ENCODE measurements around the gene SAMSN1. TPM values are rescaled to one million over a fixed set of nuclear protein-coding genes. Genes with fewer than 3 reads are reported as not detected.

The SAMSN1 gene
- total RNA-seq, 1 donor from 2014 or later = 115 TPM

DNA sequence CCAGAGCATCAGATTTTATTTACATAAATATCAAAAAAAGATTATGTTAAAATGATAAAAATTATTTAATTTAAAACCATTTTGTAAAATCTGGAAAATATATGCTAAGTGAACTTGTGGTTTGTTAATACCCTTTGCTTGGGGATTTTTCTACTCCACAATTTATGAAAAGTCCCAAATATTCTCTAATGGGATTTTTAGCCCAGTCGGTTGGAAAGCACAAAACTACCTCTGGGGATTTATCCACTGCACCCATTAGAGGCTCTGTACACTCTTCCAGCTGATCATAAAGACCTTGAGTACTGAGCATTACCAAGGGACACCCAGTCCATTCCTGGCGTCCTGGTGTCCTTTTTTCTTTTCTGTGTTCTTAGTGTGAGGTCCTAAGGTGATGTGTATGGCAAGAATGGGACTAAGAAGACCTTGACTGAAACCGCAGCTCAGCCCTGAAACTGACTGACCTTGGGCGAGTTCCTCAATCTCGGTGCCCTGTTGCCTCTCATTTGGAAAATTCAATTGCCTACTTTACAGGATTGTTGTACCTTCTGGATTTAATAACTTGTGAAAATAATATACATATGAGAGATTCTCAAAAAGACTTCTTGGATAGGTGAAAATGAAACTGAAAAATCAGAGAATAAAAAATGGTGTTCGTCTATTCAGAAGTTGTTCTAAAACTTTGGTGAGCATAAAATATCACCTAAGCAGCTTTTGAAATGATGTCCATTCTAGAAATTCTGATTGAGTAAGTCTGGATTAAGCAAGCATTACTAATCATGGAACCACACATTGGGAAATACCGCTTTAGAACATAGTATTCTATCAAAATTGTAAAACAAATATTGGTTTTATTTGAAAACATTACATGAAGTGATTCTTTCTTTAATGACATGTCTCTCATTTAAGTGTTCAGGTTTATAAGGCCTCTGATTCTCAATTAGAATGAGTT, 21.5 kb upstream of the SAMSN1 start:
- intact Hi-C loops (cut with micrococcal nuclease) = no loop called here

DNA sequence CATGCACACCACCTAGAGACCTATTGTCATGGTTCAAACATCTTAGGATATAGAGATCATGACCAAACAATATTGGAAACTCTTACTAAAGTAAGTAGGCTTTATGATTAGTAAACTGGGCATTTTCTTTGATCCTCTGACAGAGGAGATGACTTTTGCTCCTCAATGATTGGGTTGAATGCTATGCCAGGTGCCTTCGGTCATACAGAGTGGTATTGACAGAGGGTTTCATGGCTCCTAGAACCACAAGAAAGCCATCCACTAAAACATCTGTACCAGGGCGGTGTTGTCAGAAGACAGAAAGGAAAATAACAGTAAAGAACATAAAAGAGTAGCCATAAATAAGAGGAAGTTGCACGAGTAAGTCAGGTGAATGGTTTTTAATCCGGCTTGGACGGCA, 20.8 kb upstream of the SAMSN1 start:
- intact Hi-C loops (cut with micrococcal nuclease) = no loop called here

DNA sequence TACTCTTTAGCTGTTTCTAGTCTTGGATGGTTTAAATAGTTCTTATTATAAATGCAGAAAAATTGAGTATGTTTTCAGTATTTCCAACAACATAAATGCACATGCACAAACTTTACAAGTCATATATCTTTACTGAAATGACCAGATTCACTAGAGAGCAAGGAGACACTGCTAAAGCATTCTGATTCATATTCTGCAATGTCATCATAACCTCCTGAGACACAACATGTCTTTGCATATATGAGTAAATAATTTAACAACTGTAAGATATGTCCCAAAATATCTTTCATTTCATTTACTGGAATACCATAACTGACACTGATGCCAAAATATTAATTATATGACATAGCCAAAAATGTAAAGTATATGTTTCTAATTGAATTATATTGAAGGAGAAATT, 16.8 kb upstream of the SAMSN1 start:
- intact Hi-C loops (cut with micrococcal nuclease) = no loop called here

DNA sequence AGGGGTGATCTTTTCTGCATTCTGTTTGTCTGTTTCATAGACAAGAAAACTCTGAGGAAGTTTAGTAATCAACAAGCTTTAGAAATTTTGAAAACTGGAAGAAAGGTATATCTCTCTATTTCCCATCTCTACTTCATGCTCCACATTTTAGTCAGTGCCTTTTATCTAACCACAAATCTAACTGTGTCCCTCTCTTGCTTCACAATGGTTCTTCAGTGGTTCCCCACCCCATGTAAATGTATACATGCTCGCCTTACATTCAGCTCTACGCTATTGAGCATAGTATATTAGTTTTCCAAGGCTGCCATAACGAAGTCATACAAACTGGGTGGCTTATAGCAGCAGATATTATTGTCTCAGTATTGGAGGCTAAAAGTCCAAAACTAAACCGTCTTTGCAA, 14.4 kb upstream of the SAMSN1 start:
- intact Hi-C loops (cut with micrococcal nuclease) = loop anchor here (2.0 kb wide), 1 partner anchor 14 kb away; the partner anchor contains the start of gene SAMSN1

DNA sequence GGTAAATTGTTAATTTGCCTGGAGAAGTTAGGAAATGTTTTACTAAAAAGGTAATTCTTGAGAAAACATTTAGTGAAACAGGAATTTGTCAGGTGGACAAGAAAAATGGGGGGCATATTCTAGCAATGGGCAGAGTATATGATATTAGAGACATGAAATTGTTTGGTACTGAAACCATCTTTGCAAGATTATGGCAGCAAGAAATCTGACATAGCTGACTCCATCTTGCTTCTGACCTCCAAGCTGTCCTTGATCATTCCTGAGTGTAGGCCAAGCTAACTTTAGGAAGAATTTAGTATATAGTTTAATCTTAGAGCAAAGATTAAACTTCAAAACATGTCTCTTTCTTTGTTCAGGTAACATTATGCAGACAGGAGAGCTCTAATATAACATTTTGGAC, 14.0 kb upstream of the SAMSN1 start:
- intact Hi-C loops (cut with micrococcal nuclease) = loop anchor here (2.0 kb wide), 1 partner anchor 13 kb away; the partner anchor contains the start of gene SAMSN1

DNA sequence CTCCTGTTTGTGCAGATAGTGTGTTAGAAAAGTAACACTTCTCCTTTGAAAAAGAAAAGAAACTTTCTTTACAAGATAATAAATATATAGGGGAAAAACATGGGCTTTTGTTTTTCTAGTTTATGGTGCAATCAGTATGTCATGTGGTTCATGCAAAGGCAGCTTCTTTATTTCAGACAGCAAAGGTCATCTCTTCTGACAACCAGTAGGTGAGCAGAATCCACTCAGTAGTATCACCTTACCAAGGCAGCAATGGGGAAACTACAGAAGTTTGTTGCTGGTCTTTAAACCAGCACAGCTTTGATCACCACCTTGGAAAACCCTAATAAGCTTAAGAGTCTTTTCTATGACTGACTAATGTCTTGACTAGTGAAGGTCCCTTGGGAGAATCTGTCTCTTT, 13.0 kb upstream of the SAMSN1 start:
- intact Hi-C loops (cut with micrococcal nuclease) = no loop called here

DNA sequence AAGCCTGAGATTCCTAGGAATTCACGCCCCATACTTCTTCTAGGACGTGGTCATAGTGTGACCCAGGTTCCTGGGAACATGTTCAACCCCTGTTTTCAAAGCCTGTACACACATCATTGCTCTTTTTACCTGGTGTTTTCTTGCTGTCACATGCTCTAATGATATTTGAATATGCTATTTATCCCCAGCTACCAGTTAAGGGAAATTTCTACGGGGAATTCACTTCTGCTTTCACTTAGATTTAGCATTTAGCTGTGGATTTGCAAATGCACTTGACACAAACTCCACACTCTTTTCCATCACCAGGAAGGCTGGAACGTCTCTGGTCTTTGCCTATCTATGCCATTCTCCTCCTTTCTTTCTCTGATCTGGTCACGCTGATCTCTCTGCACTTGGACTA, 11.3 kb upstream of the SAMSN1 start:
- intact Hi-C loops (cut with micrococcal nuclease) = no loop called here

DNA sequence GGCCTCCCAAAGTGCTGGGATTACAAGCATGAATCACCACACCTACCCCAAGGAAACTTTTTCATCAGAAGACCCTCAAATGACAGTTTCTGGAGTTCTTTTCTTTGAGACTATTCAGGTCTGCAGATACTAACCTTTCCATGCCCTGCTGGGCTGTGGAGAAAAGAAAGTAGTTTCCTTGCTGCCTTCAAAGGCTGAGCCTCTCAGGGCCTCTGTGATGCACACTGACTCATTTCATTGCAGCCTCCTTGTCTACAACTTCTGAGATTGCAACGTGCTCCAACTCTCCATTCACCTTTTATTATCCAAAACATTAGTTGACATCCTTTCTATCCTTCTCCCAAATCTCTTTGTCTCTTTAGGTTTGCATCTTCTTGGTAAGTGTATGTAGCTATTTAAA, 8.8 kb upstream of the SAMSN1 start:
- intact Hi-C loops (cut with micrococcal nuclease) = no loop called here

DNA sequence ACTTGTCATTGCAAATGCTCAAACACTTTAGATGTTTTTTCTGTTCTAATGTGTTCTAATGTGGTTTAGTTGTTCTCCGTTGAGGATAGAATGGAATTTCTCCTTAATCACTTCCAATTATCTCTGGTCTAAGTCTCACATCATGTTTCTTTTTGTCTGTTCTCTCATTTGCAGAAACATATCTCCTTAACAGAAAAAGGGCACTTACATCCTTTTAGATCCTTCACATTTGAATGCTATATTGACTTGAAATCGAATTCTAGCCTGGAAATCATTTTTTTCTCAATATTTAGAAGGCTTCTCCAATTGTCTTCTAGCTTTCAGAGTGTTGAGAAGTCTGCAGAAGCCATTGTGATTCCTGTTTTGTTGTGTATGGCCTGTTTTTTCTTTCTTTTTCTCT, 7.3 kb upstream of the SAMSN1 start:
- intact Hi-C loops (cut with micrococcal nuclease) = no loop called here

DNA sequence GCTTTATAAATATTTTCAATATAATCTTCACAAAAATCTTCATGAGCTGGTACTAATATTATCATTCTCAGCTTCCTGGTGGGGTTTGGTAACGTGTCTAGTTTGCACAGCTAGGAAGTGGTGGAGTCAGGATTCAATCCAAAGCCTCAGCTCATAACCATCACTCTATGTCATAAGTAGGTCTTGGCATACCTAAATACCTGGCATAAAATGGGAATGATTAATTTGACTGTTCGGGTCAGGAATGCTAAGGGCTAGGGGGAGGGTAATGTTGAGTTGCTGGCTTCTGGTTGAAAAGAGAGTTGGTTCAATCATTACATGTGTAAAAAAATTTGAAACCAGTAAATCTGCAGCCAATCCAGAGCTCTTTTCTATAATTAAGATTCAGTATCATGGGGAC, 5.6 kb upstream of the SAMSN1 start:
- intact Hi-C loops (cut with micrococcal nuclease) = no loop called here

DNA sequence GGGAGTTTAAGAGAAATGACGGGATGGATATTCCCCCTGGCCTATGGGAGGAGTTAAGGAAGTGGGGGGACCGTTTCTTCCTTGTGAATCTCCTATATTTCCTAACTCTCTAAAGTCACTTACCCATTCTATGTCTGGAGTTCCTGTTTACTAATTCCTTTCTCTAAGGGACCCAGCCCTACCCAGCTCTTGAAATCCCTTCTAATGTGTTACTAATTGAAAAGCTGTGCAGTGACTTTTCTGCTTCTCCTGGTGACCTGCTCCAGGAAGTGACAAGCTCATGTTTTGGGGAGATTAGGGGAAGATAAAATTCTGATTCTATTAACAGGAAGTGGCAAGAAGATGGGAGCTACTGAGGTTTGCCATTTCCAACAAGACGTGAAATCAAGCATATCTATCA, 4.0 kb upstream of the SAMSN1 start:
- intact Hi-C loops (cut with micrococcal nuclease) = no loop called here

DNA sequence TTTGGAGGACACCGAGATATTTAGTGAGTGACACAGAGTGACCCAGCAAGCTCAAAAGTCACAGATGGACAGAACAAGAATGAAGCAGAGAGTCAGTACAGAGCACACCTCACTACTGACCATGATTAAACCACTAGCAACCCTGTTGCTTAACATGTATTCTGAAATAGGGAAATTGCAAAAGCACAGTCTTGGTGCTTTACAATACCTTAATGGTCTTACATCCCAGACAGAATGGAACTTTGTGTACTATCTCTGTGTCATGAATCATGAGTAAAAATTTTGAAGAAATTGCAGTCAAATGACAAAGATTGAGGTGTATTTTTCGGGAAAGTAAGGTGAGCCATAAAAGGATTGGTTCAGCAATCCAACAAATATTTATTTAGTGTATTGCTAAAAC, 2.7 kb upstream of the SAMSN1 start:
- intact Hi-C loops (cut with micrococcal nuclease) = loop anchor here (1.0 to 10.0 kb wide), 4 partner anchors 8 to 1184 kb away; no protein-coding TSS in a partner anchor

DNA sequence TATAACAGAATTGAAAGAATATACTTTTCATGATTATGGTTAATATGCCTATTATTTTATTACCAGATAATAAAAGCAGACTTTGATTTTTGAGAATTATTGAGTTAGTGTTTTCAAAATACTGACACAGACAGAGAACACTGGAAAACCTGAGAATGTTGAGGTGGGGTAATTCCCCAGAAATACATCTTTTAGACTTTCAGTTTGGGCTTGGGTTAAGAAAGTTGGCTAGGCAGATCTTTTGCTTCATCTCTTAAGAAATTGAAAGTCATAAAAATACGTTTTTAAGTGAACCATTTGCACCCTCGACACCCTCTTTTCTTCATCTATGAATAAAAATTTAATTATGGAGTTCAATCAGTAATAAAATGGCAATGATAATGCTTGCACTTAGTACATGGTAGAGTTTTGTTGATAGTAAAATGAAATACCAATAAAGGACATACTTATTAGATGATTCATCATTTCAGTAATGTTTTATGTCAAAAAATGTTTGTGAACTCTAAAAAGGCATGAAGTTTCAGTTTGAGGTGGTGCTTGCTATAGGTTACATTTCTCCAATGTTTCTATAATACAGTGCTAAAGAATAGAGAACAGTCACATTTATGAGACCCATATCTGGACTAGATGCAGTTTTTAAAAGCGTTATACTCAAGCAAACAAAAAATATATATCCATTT, 1.9 kb upstream of the SAMSN1 start:
- intact Hi-C loops (cut with micrococcal nuclease) = loop anchor here (1.0 to 10.0 kb wide), 8 partner anchors 8 to 1184 kb away; no protein-coding TSS in a partner anchor

DNA sequence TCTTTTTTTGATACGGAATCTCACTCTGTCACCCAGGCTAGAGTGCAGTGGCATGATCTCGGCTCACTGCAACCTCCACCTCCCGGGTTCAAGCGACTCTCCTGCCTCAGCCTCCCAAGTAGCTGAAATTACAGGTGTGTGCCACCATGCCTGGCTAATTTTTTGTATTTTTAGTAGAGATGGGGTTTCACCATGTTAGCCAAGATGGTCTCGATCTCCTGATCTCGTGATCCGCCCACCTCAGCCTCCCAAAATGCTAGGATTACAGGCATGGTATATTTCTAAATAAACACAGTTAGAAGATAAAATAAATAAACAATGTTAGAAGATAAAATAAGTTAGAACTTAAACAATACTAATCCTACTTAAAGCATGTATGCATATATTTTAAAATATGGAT, 604 bp upstream of the SAMSN1 start:
- intact Hi-C loops (cut with micrococcal nuclease) = loop anchor here (1.0 to 10.0 kb wide), 10 partner anchors 12 to 1186 kb away; partner anchors contain the start of gene HSPA13

DNA sequence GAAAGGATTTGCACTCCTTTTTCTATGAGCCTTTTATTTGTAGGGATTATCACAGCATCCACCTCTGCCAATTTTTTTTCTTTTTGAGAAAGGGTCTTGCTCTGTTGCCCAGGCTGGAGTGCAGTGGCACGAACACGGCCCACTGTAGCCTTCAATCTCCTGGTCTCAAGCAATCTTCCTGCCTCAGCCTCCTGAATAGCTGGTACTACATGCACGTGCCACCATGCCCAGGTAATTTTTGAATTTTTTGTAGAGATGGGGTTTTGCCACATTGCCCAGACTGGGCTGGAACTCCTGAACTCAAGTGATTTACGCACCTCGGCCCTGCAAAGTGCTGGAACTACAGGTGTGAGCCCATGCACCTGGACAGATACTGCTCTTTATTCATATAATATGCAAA, 2.1 kb downstream of the SAMSN1 start:
- intact Hi-C loops (cut with micrococcal nuclease) = loop anchor here (10.0 kb wide), 1 partner anchor 131 kb away; no protein-coding TSS in a partner anchor

DNA sequence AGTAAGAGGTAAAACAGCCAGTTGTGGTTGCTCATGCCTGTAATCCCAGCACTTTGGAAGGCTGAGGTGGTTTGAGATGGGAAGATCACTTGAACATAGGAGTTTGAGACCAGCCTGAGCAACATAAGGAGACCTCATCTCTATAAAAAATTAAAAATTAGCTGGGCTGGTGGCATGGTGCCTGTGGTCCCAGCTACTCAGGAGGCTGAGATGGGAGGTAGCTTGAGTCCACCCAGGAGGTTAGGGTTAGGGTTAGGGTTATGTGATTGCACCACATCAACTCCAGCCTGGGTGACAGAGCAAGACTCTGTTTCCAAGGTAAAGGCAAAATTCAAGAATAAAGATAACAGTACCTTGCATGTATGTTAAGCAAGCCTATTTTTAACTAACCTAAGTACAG, 3.5 kb downstream of the SAMSN1 start:
- intact Hi-C loops (cut with micrococcal nuclease) = loop anchor here (1.0 to 10.0 kb wide), 2 partner anchors 8 to 132 kb away; no protein-coding TSS in a partner anchor

DNA sequence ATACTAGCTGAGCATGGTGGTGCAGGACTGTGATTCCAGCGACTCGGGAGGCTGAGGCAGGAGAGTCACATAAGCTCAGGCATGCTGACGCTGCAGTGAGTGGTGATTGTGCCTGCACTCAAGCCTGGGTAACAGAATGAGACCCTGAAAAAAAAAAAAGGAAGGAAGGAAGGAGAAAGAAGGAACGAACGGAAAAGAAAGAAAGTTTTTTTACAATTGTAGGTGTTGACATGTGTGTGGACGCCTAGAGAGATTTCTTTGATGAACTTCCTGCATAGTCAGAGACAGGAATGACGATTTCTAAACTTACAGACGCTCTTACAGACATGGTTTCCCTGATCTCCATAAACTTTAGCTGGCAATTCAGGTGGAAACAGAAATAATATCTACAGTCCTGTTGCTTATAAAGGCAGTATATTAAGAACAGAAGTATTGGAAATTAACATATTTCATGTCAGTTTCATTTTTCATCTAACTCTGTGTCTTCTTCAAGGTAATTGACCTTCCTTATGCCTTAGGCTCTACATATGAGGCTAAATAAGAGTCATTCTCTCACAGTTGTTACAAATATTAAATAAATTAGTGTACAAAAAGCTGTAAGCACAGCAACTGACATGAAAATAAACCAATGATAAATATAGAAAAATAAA, 4.1 kb downstream of the SAMSN1 start:
- intact Hi-C loops (cut with micrococcal nuclease) = loop anchor here (1.0 to 10.0 kb wide), 2 partner anchors 8 to 133 kb away; no protein-coding TSS in a partner anchor

DNA sequence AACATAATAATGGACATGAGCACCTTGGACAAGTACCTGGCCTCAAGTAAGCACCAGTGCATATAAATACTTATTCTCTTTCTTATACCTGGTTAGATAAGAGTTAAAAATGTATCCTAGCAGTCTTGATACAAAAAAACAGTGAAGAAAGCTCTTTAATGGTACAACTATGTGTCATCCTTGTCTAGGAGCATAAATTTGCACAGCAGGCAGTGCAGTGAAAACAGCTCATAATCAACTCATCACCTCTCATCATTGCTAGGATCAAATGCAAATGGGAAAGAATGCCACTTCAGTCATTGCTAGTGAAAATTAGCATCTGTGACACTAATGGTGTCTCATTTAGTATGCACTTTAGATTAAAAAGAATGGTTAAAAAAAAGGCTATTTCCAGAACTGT, 7.6 kb downstream of the SAMSN1 start:
- intact Hi-C loops (cut with micrococcal nuclease) = no loop called here

DNA sequence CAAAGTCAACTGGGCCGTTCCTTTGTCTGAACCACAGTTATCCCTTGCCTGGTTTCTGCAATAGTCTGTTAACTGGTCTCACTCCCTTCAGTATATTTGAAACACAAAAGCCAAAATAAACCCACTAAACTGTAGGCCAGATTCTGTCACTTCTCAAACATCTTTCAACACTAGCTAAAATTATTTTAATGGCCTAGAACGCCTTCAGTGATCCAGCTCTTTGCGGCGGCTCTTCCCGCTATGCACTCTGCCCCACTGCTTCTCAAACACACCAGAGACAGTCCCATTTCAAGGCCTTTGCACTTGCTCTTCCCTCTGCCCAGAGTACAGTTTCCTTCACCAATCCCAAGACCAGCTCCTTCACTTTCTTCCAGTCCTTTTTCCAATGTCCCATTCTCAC, 9.2 kb downstream of the SAMSN1 start:
- intact Hi-C loops (cut with micrococcal nuclease) = no loop called here

DNA sequence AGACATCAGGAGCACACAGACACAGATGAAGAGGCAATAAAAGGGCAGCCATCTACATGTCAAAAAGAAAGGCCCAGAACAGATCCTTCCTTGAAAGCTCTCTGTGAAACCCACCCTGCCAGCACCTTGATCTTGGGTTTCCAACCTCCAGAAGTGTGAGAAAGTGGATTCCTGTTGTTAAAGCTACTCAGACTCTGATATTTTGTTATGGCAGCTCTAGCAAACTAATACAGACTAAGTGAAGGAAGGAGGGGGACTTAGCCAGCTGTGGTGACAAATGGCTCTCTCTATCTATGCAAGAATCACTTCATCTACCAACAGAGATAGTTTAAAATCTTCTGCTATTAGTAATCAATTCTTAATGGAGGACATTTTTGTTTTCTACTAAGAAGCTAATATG, 10.4 kb downstream of the SAMSN1 start:
- intact Hi-C loops (cut with micrococcal nuclease) = no loop called here

Data from T-helper 2 cell treated with Interferon-gamma antibody and Interleukin-4, amounts not matched to agents 100 ng/mL and 5 ng/mL, for 36 hours (primary cell).